A172 (cell line): ENCODE results near the gene EIPR1. TPM values are rescaled to one million over a fixed set of nuclear protein-coding genes. Genes with fewer than 3 reads are reported as not detected.
"Not testable (repeated sequence)": the region's sequence is repeated elsewhere in the genome, so short reads cannot be mapped to it uniquely, and the experiment has no call there.

ENCODE experiments used
- DNase-seq: peaks from one replicate; pipeline ENCODE4 v3.0.0-alpha.2; 2015; ENCODE audit warnings: low spot score
- total RNA-seq: library from RNA; depleted of rRNA; stranded (reverse); fragments of >200 nt; shearing (Covaris generic); gene quantifications from 2 replicates; pipeline ENCODE4 v1.2.3, GENCODE V29; 2014

Gene EIPR1
- total RNA-seq, 1 experiment from 2014 or later = 118 TPM

DNA sequence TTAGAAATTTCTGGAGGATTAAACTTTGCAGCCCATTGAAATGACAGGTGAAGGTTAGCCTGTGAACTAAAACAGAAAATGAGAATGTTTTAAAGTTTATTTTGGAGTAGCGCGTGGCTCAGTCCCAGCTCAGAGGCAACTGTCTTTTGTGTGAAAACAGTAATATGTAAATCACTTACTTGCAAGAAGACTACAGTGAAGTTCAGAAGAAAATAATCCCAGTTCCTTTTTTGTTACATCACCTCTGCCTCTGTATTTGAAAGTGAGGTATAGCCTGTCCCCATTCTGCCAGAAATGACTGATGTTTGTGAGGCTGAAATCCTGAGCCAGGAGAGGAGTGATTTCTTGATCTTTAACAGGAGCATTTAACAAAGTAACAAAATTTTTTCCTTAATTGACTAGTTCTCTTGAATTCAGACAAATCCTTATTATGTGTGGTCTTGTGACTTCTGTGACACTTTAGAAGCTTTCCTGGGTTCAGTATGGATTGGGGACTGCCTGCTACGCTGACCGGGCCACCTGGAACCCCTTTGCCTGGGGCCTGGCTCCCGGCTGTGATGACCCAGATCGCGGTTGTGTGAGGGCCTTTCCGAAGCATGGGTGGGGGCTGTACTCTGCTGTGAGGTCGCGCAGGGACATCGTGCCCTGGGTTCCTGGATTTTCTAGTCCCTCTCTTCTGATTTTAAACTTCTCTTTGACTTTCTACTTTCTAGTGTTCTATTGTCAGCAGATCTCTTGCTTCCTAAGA is 26.1 kb upstream of the EIPR1 start:
- no peak for DNase-seq

DNA sequence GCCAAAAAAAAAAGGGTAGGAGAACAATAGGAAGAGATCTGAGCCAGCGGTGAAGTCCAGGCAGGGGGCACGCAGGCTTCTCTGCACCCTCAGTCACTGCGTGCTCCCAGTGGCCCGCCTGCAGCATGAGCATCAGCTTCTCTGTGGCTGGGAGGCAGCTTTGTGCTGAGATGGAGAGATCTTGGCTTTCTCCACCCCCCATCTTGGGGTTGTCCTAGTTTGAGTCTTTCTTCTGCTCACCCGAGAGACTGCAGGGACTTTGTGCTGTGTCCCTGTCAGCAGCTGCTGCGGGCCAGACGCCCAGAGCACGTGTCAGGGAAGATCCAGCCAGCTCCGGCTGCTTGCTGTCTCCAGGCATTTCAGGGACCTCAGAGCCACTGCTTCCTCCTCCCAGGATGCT is 22.2 kb upstream of the EIPR1 start:
- no peak for DNase-seq

DNA sequence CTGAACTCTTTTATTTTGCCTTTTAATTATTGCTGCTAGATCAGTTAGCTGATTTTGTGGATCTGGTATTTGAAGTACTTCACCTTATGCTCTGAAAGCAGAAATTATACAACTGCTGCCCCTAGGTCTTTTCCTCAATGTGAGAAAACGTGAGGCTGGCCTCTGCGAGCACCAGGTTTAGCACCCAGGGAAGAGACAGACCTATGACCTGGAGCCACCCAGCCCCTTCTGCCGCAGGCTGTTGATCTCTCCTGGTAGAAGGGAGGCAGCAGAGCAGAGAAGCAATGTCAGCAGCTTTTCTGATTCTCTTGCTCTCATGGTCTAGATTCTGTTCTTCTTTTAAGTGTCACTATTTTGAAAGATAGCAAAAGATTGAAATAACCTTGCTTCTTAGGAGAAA is 21.8 kb upstream of the EIPR1 start:
- no peak for DNase-seq

DNA sequence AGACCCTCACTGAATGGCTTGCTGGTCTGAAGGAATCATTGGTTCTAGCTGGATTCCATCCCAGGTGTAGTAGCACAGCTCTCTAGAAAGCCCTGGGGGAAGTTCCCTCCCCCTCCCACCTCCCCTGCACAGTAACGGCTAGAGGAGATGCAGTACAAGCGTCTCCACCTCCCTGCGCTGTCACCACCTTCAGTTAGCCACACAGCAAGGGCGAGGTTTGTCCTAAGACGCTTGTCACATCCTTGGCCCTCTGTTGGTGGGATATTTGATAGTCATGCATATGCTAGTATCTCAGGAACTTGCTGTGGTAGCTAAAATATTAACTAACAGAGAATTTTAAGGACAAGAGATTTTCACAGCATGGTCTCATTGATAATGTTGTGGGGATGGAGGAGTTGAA is 21.2 kb upstream of the EIPR1 start:
- no peak for DNase-seq

DNA sequence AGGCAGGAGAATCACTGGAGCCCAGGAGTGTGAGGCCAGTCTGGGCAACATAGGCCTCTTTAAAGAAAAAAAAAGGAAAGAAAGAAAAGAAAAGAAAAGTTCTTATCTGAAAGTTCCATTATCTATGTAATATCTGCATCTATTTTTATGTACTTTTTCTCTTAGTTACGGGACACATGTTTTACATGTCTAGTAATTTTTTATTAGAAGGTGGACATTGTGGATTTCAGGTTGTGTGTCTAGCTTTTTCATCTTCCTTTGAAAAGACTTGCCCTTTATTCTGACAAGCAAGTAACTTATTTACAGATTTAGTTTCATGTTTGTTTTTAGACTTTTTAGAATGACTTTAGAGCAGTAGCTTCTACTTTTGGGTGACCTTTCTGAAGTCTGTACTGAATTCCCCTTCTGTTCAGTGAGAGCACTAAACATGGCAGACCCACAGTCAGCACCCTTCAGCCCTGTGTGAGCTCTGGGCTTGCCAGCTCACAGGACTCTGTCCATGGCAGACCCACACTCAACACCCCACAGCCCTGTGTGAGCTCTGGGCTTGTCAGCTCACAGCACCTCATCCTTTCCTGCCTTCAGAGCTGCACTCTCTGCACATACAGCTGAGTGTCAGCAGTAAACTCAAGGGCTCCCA is 19.4 kb upstream of the EIPR1 start:
- DNase-seq = no peak

DNA sequence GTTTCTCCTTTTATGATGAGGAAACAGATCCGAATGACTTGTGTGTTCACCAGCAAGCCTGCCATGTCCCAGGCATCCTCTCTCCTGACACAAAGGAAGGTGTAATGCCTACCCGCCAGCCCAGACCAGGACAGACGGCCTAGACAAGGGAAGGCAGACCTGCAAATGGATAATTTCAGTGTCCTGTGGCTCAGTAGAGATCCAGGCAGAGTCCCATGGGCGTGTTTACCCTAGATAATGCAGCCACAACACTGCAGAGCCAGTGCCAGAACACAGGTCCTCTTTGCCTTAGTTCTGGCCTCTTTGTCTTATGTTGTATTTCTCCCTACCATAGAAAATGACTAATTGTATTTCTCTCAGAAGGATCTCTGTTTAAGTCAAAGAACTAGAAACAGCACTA is 14.6 kb upstream of the EIPR1 start:
- DNase-seq = no peak

DNA sequence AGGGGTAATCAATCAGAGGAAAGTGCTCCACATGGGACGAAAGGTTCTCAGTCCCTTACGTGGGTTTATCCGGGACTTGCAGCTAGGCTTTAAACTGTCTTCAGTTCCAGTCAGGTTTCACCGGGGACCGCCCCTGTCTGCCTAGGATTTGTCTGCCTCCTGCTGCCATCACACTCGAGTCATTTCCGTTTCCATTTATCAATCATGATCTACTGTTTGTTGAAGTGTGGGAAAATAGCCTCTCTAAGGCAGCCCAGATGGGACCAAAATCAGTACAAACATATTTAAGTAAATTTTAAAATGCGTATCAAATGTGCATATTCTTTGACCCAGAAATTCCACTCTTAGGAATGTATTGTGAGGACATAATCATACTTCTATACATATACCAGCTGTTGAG is 12.4 kb upstream of the EIPR1 start:
- DNase-seq = no peak

DNA sequence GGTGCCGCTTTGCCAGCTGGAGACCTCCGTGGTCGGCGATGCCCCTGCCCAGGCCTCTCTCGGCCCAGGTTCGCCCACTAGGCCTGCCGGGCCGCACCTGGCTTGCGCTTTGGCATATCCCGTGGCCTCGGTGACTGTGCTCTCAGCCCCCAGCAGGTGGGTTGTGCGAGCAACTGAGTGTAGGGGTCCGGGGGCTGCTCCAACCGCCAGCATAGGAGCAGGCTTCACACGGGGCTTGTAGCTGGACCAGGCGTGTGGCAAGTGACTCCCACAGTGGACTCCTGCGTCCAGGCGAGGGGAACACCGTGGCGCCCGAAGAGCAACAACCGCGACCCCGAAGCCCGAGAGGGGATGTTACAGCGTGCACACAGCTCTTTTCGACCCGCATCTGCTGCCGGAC is 11.6 kb upstream of the EIPR1 start:
- DNase-seq = no peak

DNA sequence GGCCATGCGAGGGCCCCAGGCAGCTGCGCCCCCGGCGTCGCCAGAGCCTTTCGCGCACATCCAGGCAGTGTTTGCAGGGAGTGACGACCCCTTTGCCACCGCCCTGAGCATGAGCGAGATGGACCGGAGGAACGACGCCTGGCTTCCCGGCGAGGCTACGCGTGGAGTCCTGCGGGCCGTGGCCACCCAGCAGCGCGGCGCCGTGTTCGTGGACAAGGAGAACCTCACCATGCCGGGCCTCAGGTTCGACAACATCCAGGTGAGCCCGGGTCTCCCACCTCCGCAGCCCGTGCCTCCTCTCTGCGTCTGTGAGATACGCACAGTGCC is 10.8 kb upstream of the EIPR1 start:
- DNase-seq = no peak

DNA sequence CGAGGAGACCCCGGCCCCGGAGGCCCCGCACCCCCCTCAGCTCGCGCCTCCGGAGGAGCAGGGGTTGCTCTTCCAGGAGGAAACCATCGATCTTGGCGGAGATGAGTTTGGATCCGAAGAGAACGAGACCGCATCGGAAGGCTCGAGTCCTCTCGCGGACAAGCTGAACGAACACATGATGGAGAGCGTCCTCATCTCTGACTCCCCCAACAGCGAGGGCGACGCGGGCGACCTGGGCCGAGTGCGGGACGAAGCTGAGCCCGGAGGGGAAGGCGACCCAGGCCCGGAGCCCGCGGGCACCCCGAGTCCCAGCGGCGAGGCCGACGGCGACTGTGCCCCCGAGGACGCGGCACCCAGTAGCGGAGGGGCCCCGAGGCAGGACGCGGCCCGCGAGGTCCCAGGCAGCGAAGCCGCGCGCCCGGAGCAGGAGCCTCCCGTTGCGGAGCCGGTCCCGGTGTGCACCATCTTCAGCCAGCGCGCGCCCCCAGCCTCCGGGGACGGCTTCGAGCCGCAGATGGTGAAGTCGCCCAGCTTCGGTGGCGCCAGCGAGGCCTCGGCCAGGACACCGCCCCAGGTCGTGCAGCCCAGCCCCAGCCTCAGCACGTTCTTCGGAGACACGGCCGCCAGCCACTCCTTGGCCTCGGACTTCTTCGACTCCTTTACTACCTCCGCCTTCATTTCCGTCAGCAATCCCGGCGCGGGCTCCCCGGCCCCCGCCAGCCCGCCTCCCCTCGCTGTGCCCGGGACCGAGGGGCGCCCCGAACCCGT is 10.2 kb upstream of the EIPR1 start:
- DNase-seq = no peak

DNA sequence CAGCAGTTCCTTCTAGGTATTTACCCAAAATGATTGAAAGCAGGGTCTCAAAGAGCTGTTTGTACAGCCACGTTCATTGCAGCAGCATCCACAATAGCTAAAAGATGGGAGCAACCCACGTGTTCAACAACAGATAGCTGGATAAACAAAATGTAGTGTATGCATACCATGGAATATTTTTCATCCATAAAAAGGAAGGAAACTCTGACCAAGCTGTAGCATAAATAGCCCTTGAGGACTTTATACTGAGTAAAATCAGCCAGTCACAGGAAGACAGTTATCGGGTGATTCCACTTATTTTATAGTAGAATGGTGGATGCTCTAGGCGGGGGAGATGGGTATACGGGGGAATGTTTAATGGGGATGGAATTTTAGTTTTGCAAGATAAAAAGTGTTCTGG is 9.4 kb upstream of the EIPR1 start:
- DNase-seq = no peak

DNA sequence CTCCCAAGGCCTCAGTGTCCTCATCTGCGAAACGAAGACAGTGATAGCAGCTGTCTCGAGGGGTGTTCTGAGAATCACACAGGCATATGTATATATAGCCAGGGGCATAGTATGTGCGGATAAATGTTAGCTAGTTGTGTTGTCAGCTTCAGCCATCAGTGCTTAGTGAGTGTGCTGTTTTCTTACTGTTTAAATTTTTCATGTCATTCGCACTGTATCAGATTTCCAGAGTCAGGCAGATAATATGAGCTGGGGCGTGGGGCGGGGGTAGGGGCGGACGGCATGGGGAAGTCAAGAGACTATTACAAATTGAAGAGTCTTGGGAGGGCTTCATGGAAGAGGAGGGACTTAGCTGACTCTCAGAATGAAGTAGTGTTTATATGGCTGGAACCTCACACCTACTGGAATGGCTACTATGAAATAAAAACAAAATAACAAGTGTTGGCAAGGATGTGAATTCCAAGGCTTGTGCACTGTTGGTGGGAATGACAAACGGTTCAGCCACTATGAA is 8.9 kb upstream of the EIPR1 start:
- no peak for DNase-seq

DNA sequence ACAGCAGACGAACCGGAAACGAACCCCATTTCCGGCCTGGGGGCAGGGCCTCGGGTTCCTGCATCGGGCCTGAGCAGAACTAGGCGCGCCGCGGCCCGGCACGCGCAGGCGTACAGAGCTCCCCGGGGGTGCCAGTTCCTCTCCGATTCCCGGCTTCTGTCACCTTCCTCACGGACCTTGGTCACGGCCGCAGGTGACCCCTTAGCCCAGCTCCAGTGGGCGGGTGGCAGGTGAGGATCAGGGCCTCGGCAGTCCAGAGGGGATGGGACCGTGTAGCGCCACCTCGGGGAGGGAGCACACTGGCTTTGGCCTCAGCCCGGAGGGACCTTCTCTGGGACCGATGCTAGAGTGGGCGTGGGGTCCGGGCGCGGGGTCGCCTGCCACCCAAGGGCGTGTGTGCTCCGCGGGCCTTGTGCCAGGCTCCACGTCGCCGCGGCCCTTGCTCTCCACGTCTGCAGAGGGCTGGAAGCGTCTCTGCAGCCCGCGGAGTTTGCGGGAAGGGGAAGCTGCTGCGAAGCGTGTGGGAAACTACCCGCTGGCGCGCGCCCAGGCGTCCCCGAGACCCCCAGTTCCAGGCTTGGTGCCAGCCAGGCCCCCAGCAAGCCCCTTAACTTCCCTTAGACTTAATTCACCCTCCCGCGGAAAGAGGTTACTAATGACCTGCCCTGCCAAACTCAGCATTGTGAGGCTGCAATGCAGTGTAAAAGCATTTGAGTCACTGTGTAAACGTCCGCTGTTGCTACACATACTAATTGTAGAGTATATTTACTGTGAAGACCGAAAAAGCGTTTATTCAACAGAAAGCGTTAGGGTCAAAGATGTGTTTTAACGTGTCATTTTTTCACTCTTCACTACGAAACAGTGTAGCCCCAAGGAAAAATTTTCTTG is 2.3 kb upstream of the EIPR1 start, which contains the start of gene TRAPPC12:
Gene TRAPPC12, plus strand, starts transcription at position 48 of the 888 bp plus-strand sequence. CDS start 7,930 bp downstream, outside the sequence.
- peak; percentile 80 for DNase-seq

DNA sequence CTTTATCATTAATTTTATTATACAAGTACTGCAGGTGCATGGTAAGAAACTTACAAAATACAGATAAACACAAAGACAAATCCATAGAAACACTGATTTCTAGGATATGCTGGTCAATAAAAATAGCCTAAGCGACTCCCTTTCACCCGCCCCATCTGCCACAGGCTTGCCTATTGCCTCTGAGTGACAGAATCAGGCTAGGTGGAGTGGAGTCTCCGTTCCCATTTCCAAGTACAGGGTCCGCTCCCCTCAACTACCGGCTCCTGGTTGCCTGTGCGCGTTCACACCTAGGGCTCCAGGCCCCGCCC is 1.7 kb upstream of the EIPR1 start:
- no peak for DNase-seq

DNA sequence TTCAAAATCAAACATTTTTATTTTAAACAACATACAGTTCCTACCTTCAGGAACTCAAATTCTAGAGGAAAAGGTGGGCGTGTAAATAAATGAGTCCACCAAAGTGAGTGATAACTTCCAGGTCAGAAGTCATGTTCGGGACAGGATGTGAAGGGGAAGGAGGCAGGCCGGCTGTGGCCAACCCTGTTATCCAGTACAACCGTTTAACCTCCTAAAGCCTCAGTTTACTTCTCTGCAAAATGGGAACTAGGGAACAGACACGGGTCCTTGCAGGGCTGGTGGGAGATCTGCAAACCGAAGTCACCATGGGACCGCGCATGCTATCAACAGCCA is 373 bp downstream of the EIPR1 start:
- DNase-seq = peak; percentile 56

DNA sequence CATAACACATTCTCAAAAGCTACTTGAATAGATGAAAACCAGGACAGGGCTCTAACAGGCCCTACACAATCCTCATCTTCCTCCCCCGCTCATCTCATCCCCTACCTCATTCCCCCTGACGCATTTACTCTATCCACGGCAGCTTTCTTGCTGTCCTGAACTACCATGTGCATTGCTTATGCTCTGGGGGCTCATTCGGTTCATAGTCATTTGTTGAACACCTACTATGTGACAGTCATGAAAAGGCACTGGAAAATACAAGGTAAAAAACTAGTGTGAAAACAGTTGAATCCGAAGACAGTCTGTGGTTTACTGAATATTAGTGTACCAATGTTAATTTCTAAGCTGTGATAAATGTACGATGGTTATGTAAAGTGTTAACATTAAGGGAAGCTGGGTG is 797 bp downstream of the EIPR1 start:
- DNase-seq = no peak

DNA sequence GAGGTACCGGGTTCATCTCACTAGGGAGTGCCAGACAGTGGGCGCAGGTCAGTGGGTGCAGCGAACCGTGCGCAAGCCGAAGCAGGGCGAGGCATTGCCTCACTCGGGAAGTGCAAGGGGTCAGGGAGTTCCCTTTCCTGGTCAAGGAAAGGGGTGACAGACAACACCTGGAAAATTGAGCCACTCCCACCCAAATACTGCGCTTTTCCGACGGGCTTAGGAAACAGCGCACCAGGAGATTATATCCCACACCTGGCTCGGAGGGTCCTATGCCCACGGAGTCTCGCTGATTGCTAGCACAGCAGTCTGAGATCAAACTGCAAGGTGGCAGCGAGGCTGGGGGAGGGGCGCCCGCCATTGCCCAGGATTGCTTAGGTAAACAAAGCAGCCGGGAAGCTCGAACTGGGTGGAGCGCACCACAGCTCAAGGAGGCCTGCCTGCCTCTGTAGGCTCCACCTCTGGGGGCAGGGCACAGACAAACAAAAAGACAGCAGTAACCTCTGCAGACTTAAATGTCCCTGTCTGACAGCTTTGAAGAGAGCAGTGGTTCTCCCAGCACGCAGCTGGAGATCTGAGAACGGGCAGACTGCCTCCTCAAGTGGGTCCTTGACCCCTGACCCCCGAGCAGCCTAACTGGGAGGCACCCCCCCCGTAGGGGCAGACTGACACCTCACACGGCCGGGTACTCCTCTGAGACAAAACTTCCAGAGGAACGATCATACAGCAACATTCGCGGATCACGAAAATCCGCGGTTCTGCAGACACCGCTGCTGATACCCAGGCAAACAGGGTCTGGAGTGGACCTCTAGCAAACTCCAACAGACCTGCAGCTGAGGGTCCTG is 8.1 kb downstream of the EIPR1 start:
- not testable (repeated sequence) for DNase-seq

DNA sequence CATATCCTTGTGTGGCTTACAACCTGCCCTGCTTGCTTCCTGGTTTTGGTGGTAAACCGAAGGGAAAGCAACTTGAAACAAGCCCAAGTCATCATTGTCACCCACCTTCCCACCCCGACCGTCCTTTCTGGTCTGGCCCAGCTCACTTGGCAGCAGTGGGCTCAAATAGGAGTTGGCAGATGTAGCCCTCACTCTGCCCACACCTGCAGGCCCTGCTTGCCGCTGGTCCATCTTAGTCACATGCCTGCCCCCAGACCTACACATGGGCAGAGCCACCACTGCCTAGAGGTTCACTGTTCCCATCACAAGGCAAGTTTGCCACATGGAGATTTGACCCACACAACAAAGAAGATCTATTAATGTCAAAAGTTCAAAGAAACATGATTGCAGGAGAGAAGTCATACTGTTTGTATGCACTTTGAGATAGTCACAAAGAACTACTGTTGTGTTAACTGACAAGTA is 9.3 kb downstream of the EIPR1 start:
- no peak for DNase-seq

DNA sequence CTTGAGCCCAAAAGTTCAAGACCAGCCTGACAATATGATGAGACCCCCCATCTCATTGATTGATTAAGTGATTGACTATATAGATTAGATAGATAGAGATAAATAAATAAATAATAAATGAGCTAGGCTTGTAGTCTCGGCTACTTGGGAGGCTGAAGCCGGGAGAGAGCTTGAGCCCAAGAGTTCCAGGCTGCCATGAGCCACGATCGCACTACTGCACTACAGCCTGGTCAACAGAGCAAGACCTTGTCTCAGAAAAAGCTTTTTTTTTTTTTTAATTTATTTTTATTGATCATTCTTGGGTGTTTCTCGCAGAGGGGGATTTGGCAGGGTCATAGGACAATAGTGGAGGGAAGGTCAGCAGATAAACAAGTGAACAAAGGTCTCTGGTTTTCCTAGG is 12.4 kb downstream of the EIPR1 start:
- no peak for DNase-seq

DNA sequence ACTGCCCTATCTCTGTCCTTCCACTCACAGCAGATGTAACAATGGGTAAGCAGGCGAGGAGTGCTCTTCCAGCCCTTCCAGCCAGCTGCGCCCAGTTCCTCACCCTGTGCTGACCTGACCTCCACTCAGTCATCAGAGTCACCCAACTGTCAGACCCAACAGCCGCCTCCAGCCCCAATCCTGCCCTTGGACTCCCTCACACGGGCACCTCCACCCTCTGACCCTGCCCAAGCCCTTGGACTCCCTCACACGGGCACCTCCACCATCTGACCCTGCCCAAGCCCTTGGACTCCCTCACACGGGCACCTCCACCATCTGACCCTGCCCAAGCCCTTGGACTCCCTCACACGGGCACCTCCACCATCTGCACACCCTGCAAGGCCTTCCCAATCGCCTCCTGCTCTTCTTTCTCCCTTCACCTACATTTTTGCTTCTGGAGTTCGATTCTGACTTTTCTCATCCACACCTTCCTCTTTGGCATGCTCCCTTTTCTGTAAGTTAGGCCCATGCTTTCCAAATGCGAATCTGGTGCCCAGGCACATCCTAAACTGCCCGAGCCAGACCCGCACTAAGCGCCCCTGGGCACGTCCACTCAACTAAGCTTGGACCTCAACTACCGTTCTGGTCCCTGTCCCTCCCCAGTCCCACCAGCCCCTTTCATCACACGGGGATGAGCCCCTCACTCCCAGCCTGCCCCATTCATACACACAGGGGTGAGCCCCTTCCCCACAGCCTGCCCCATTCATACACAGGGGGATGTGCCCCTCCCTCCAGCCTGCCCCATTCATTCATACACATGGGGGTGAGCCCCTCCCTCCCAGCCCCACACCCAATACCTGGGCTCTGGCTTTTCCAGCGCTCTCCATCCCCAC is 15.9 kb downstream of the EIPR1 start:
- DNase-seq = no peak
